SU-DHL-6 (cell line): ENCODE data around the gene ACKR2.
"Not testable (repeated sequence)": the region's sequence is repeated elsewhere in the genome, so short reads cannot be mapped to it uniquely, and the experiment has no call there.

Experiments
- CTCF ChIP-seq: fragments of 200-600 bp; sonication (generic); IDR thresholded peaks from one replicate; pipeline ENCODE4 v1.5.1; 2017; ENCODE audit warnings: antibody characterized with exemption, mild to moderate bottlenecking, low read length, moderate library complexity; ENCODE audit not compliant: insufficient read depth, poor library complexity, severe bottlenecking
- EZH2phosphoT487 ChIP-seq: fragments of 200-600 bp; sonication (generic), shearing (Covaris generic); conservative IDR thresholded peaks from 2 replicates; pipeline ENCODE4 v1.6.1; 2018; ENCODE audit warnings: mild to moderate bottlenecking, antibody characterized with exemption, low read length, moderate library complexity, mixed read lengths

GRCh38 chr3:42810706-42811105 is 1.5 kb downstream of the ACKR2 start:
- not testable (repeated sequence) for TF ChIP-seq CTCF, EZH2phosphoT487
